Panc1 (cell line): ENCODE data around the gene ANO9. TPM values are rescaled to one million over a fixed set of nuclear protein-coding genes. Genes with fewer than 3 reads are reported as not detected.
A peak's percentile ranks its signal among the peaks of the same experiment; 100 is the strongest.

ENCODE experiments used
- ATAC-seq: fragments of 200-7000 bp; cut with Tn5 transposase; 2 replicates; pipeline ENCODE4 v1.9.1; 2020; ENCODE audit warnings: mild to moderate bottlenecking, moderate library complexity
- BruUV-seq: library from RNA; stranded (reverse); fragments of 400-500 nt; replicated peaks from 2 replicates; lab custom pipeline; 2021; lab: Mats Ljungman, UMichigan
- CTCF ChIA-PET: fragments of 300-600 bp; sonication (Branson Sonifier 250); formaldehyde crosslinking; loops from one replicate; lab custom pipeline; 2022; ENCODE audit warnings: antibody characterized with exemption; lab: Charles Lee
- POLR2A ChIA-PET: fragments of 300-600 bp; sonication (Branson Sonifier 250); formaldehyde crosslinking; loops from one replicate; lab custom pipeline; 2022; ENCODE audit warnings: antibody characterized with exemption; lab: Charles Lee
- DNase-seq: peaks from one replicate; pipeline ENCODE4 v3.0.0-alpha.2; 2010; ENCODE audit warnings: low read depth, low spot score
- H3K27ac ChIP-seq: 2 replicates; pipeline ENCODE4 v1.5.1; 2011; ENCODE audit warnings: mild to moderate bottlenecking, low read length, inconsistent platforms
- H3K27me3 ChIP-seq: fragments of 200-500 bp; sonication (Bioruptor generic); 2 replicates; pipeline ENCODE4 v1.6.0; 2014; ENCODE audit warnings: low read length, inconsistent platforms; ENCODE audit not compliant: control insufficient read depth, insufficient read depth
- H3K36me3 ChIP-seq: fragments of 200-500 bp; sonication (Bioruptor generic); 2 replicates; pipeline ENCODE4 v1.5.1; 2014; ENCODE audit warnings: inconsistent platforms, mild to moderate bottlenecking, low read length, moderate library complexity; ENCODE audit not compliant: control insufficient read depth, insufficient read depth
- H3K4me1 ChIP-seq: 2 replicates; pipeline ENCODE4 v1.5.1; 2011; ENCODE audit warnings: inconsistent platforms, mild to moderate bottlenecking, low read length, moderate library complexity; ENCODE audit not compliant: control insufficient read depth, insufficient read depth
- H3K4me3 ChIP-seq, 2 experiments: 2 replicates each; pipeline ENCODE4 v1.5.1; 2011 to 2012; ENCODE audit warnings: low read depth in 2 of 2, low read length in 2 of 2, mild to moderate bottlenecking in 2 of 2, inconsistent platforms in 1 of 2, moderate library complexity in 1 of 2
- H3K9me3 ChIP-seq: fragments of 200-500 bp; sonication (Bioruptor generic); 2 replicates; pipeline ENCODE4 v1.5.1; 2014; ENCODE audit warnings: low read depth, mild to moderate bottlenecking, inconsistent platforms, low read length, moderate library complexity; ENCODE audit not compliant: control insufficient read depth, insufficient read depth
- CTCF ChIP-seq: fragments of 450-650 bp; IDR thresholded peaks from 2 replicates; pipeline ENCODE4 v1.5.1; 2017; ENCODE audit warnings: mild to moderate bottlenecking
- POLR2AphosphoS5 ChIP-seq: IDR thresholded peaks from 2 replicates; pipeline ENCODE4 v1.6.1; 2012; ENCODE audit warnings: mild to moderate bottlenecking, low read depth, low read length, moderate library complexity
- REST ChIP-seq, 2 experiments: IDR thresholded peaks; 2 replicates each; pipeline ENCODE4 v1.6.1; 2011 to 2012; ENCODE audit warnings: low read depth in 2 of 2, control low read depth in 1 of 2, low read length in 1 of 2, mild to moderate bottlenecking in 1 of 2, moderate library complexity in 1 of 2; ENCODE audit not compliant: insufficient read depth in 1 of 2
- SIN3A ChIP-seq: IDR thresholded peaks from 2 replicates; pipeline ENCODE4 v1.6.1; 2012; ENCODE audit warnings: low read depth, mild to moderate bottlenecking, low read length, moderate library complexity, borderline replicate concordance; ENCODE audit not compliant: insufficient read depth
- TCF7L2 ChIP-seq: IDR thresholded peaks from 2 replicates; pipeline ENCODE4 v1.6.1; 2011; ENCODE audit warnings: mild to moderate bottlenecking, low read depth, low read length, inconsistent platforms
- in situ Hi-C: cut with HindIII; loops from 2 replicates; pipeline ENCODE4 v1.10.0; 2016; ENCODE audit warnings: low sequenced_read_pairs, low pct_unique_long_range_greater_than_20kb
- intact Hi-C: fragments of 100-400 bp; cut with micrococcal nuclease; formaldehyde crosslinking; loops from one replicate; pipeline ENCODE4 v1.10.0; 2022; ENCODE audit not compliant: unreplicated experiment
- total RNA-seq: library from RNA; stranded (reverse); gene quantifications from one replicate; pipeline ENCODE4 v1.2.1, GENCODE V29; 2021; ENCODE audit not compliant: unreplicated experiment

The ANO9 gene
- total RNA-seq, 1 experiment from 2014 or later = 61.4 TPM

- in situ Hi-C loops = no loop called here
- CTCF ChIA-PET = interaction anchor here (0.5 kb wide), 1 partner anchor 8 kb away, joined by 3 read pairs; no protein-coding TSS in a partner anchor
- BruUV-seq = no TSS peak
Observed at GRCh38 chr11:465896-466530, 24.2 kb upstream of the ANO9 start.

GRCh38 chr11:464316-464715, 22.5 kb upstream of the ANO9 start:
- H3K4me3 ChIP-seq = no peak overlapping the region
- in situ Hi-C loops (no loop called here), intact Hi-C loops (no loop called here)
- peaks cover 13% of the 10 kb centered on the region for H3K4me1 ChIP-seq
- DNase-seq (no peak), ATAC-seq (no peak)
- H3K36me3 ChIP-seq = no peaks in the 10 kb centered on the region
- TSS peak; percentile 43 for BruUV-seq
- no peaks in the 10 kb centered on the region for H3K9me3 ChIP-seq
- no peak overlapping the region for H3K27ac ChIP-seq
- CTCF ChIA-PET = no interaction called here
- no peak for TF ChIP-seq TCF7L2
- POLR2A ChIA-PET = no interaction called here
- H3K27me3 ChIP-seq = no peaks in the 10 kb centered on the region

More at GRCh38 chr11:465896-466530, 24.2 kb upstream of the ANO9 start:
- no peak overlapping the region for H3K4me3 ChIP-seq
- no peaks in the 10 kb centered on the region for H3K36me3 ChIP-seq
- H3K4me1 ChIP-seq = peaks cover 24% of the 10 kb centered on the region
- ATAC-seq (no peak), DNase-seq (no peak)
- H3K27me3 ChIP-seq = no peaks in the 10 kb centered on the region
- TF ChIP-seq POLR2AphosphoS5 = no peak
- no peak overlapping the region for H3K27ac ChIP-seq
- POLR2A ChIA-PET = interaction anchor here (0.6 to 0.7 kb wide), 2 partner anchors 16 to 20 kb away, joined by 3 to 19 read pairs; partner anchors contain the start of gene PTDSS2
- H3K9me3 ChIP-seq = no peaks in the 10 kb centered on the region
- intact Hi-C loops = no loop called here

GRCh38 chr11:462107-462890, 20.5 kb upstream of the ANO9 start:
- Histone ChIP-seq H3K4me1 (no peaks in the 10 kb centered on the region), H3K27ac (no peak overlapping the region), H3K4me3 (no peak overlapping the region), H3K36me3 (no peaks in the 10 kb centered on the region), H3K9me3 (no peaks in the 10 kb centered on the region), H3K27me3 (no peaks in the 10 kb centered on the region)
- in situ Hi-C loops (no loop called here), intact Hi-C loops (no loop called here)
- no TSS peak for BruUV-seq
- ChIA-PET POLR2A (no interaction called here), CTCF (no interaction called here)
- no peak for TF ChIP-seq POLR2AphosphoS5
- TF ChIP-seq REST (IDR thresholded peaks at IDR 0.05; ENCODE audit: insufficient read depth in 1 of 2, low read depth in 2 of 2, low read length in 1 of 2) = no peak
- TF ChIP-seq SIN3A = no peak
- TF ChIP-seq CTCF = no peak
- TF ChIP-seq TCF7L2 = no peak
- no peak for ATAC-seq
- DNase-seq = no peak
